ENCODE measurements around the gene PLAU. TPM values are rescaled to one million over a fixed set of nuclear protein-coding genes. Genes with fewer than 3 reads are reported as not detected.

The PLAU gene
- total RNA-seq, 1 donor from 2014 or later: 90.2 TPM

GRCh38 chr10:73954737-73955136, 43.8 kb downstream of the PLAU start:
- no peaks in the 10 kb centered on the region for H3K9me3 Mint-ChIP-seq (ENCODE audit: unreplicated experiment)
- FAIRE-seq (no peak), DNase-seq (ENCODE audit: low read depth) (no peak)

GRCh38 chr10:73955719-73956118, 44.8 kb downstream of the PLAU start:
- no peak overlapping the region for H3K27ac Mint-ChIP-seq (ENCODE audit: unreplicated experiment)
- Histone ChIP-seq H3K4me3 (ENCODE audit: insufficient read depth, low read depth, low read length) (no peak overlapping the region), H3K36me3 (ENCODE audit: insufficient read depth, low read length) (no peaks in the 10 kb centered on the region), H3K79me2 (ENCODE audit: insufficient read depth, low read length) (no peaks in the 10 kb centered on the region), H4K20me1 (ENCODE audit: insufficient read depth, low read length) (no peaks in the 10 kb centered on the region), H3K4me1 (ENCODE audit: insufficient read depth, low read length) (peaks cover 12% of the 10 kb centered on the region), H3K9me3 (ENCODE audit: insufficient read depth, low read depth, low read length) (no peaks in the 10 kb centered on the region), H3K27ac (ENCODE audit: low read depth, low read length) (no peak overlapping the region), H2AFZ (ENCODE audit: low read depth, low read length) (no peak overlapping the region), H3K9ac (ENCODE audit: low read length) (no peak overlapping the region), H3K27me3 (ENCODE audit: insufficient read depth, low read length) (no peaks in the 10 kb centered on the region), H3K4me2 (ENCODE audit: low read length) (no peak overlapping the region)
- FAIRE-seq: no peak
- H3K27me3 Mint-ChIP-seq (ENCODE audit: low read depth, unreplicated experiment): peaks cover 7% of the 10 kb centered on the region
- no peak overlapping the region for H3K4me3 Mint-ChIP-seq (ENCODE audit: unreplicated experiment)
- H3K4me1 Mint-ChIP-seq (ENCODE audit: low read depth, unreplicated experiment): peaks cover 17% of the 10 kb centered on the region
- DNase-seq (ENCODE audit: low read depth): no peak
- H3K36me3 Mint-ChIP-seq (ENCODE audit: low read depth, unreplicated experiment): no peaks in the 10 kb centered on the region
- TF ChIP-seq CTCF (IDR thresholded peaks at IDR 0.05; ENCODE audit: insufficient read depth, low read depth, low read length) (no peak), EZH2 (IDR thresholded peaks at IDR 0.05; ENCODE audit: insufficient read depth, low read length) (no peak)
- no peaks in the 10 kb centered on the region for H3K9me3 Mint-ChIP-seq (ENCODE audit: unreplicated experiment)

More at GRCh38 chr10:73954737-73955136, 43.8 kb downstream of the PLAU start:
- H3K27ac Mint-ChIP-seq (ENCODE audit: unreplicated experiment): no peak overlapping the region
- H3K4me1 ChIP-seq (ENCODE audit: insufficient read depth, low read length): peaks cover 17% of the 10 kb centered on the region
- no peaks in the 10 kb centered on the region for H3K9me3 ChIP-seq (ENCODE audit: insufficient read depth, low read depth, low read length)
- no peak overlapping the region for H2AFZ ChIP-seq (ENCODE audit: low read depth, low read length)
- H3K36me3 ChIP-seq (ENCODE audit: insufficient read depth, low read length): no peaks in the 10 kb centered on the region
- no peak overlapping the region for H3K9ac ChIP-seq (ENCODE audit: low read length)
- H3K4me3 Mint-ChIP-seq (ENCODE audit: unreplicated experiment): no peak overlapping the region
- H3K4me1 Mint-ChIP-seq (ENCODE audit: low read depth, unreplicated experiment): peaks cover 16% of the 10 kb centered on the region
- no peak overlapping the region for H3K4me2 ChIP-seq (ENCODE audit: low read length)
- TF ChIP-seq CTCF (IDR thresholded peaks at IDR 0.05; ENCODE audit: insufficient read depth, low read depth, low read length): no peak
- no peak for TF ChIP-seq EZH2 (IDR thresholded peaks at IDR 0.05; ENCODE audit: insufficient read depth, low read length)
- no peak overlapping the region for H3K4me3 ChIP-seq (ENCODE audit: insufficient read depth, low read depth, low read length)
- no peaks in the 10 kb centered on the region for H3K27me3 ChIP-seq (ENCODE audit: insufficient read depth, low read length)
- H3K79me2 ChIP-seq (ENCODE audit: insufficient read depth, low read length): no peaks in the 10 kb centered on the region
- H3K27ac ChIP-seq (ENCODE audit: low read depth, low read length): no peak overlapping the region
- no peaks in the 10 kb centered on the region for H3K36me3 Mint-ChIP-seq (ENCODE audit: low read depth, unreplicated experiment)
- peaks cover 6% of the 10 kb centered on the region for H3K27me3 Mint-ChIP-seq (ENCODE audit: low read depth, unreplicated experiment)
- no peaks in the 10 kb centered on the region for H4K20me1 ChIP-seq (ENCODE audit: insufficient read depth, low read length)

GRCh38 chr10:73956476-73957359, 45.8 kb downstream of the PLAU start:
- H3K79me2 ChIP-seq (ENCODE audit: insufficient read depth, low read length): no peaks in the 10 kb centered on the region
- no peak overlapping the region for H3K4me3 ChIP-seq (ENCODE audit: insufficient read depth, low read depth, low read length)
- Mint-ChIP-seq H3K36me3 (ENCODE audit: low read depth, unreplicated experiment) (no peaks in the 10 kb centered on the region), H3K27me3 (ENCODE audit: low read depth, unreplicated experiment) (peaks cover 7% of the 10 kb centered on the region), H3K4me1 (ENCODE audit: low read depth, unreplicated experiment) (peaks cover 15% of the 10 kb centered on the region), H3K9me3 (ENCODE audit: unreplicated experiment) (no peaks in the 10 kb centered on the region), H3K27ac (ENCODE audit: unreplicated experiment) (peak overlapping the region; percentile 77), H3K4me3 (ENCODE audit: unreplicated experiment) (no peak overlapping the region)
- H2AFZ ChIP-seq (ENCODE audit: low read depth, low read length): no peak overlapping the region
- H3K4me2 ChIP-seq (ENCODE audit: low read length): peak overlapping the region; percentile 50
- no peaks in the 10 kb centered on the region for H3K9me3 ChIP-seq (ENCODE audit: insufficient read depth, low read depth, low read length)
- DNase-seq (ENCODE audit: low read depth) (peak; percentile 61), FAIRE-seq (no peak)
- H3K4me1 ChIP-seq (ENCODE audit: insufficient read depth, low read length): peaks cover 11% of the 10 kb centered on the region
- H3K36me3 ChIP-seq (ENCODE audit: insufficient read depth, low read length): no peaks in the 10 kb centered on the region
- TF ChIP-seq CTCF (IDR thresholded peaks at IDR 0.05; ENCODE audit: insufficient read depth, low read depth, low read length) (no peak), EZH2 (IDR thresholded peaks at IDR 0.05; ENCODE audit: insufficient read depth, low read length) (no peak)
- no peak overlapping the region for H3K9ac ChIP-seq (ENCODE audit: low read length)
- H3K27me3 ChIP-seq (ENCODE audit: insufficient read depth, low read length): no peaks in the 10 kb centered on the region
- no peaks in the 10 kb centered on the region for H4K20me1 ChIP-seq (ENCODE audit: insufficient read depth, low read length)
- no peak overlapping the region for H3K27ac ChIP-seq (ENCODE audit: low read depth, low read length)
